ENCODE results near the gene UBAP2.

UBAP2 gene

GRCh38 chr9:34048727-34049629 lies at the start of gene UBAP2:
TSS of gene UBAP2 (minus strand) at chr9:34048887. CDS start at chr9:34017148, 31,739 bp downstream.
- peak; percentile 94 for DNase-seq

GRCh38 chr9:34098307-34098706 lies 49.6 kb upstream of the UBAP2 start:
- no peak for DNase-seq

- DNase-seq, result no peak
Measured at GRCh38 chr9:34097865-34098264, 49.2 kb upstream of the UBAP2 start.

- no peak for DNase-seq
Measured at GRCh38 chr9:34096751-34097150, 48.1 kb upstream of the UBAP2 start.

- no peak for DNase-seq
Measured at GRCh38 chr9:34093578-34093977, 44.9 kb upstream of the UBAP2 start.

- DNase-seq, result no peak
Measured at GRCh38 chr9:34089311-34089710, 40.6 kb upstream of the UBAP2 start.

GRCh38 chr9:34087370-34087769 lies 38.7 kb upstream of the UBAP2 start:
- no peak for DNase-seq

GRCh38 chr9:34086864-34087263 lies 38.2 kb upstream of the UBAP2 start:
- DNase-seq, result no peak

GRCh38 chr9:34085581-34086500 lies 37.2 kb upstream of the UBAP2 start:
- DNase-seq, result no peak

- no peak for DNase-seq
Measured at GRCh38 chr9:34084562-34084961, 35.9 kb upstream of the UBAP2 start.

- no peak for DNase-seq
Measured at GRCh38 chr9:34079181-34079580, 30.5 kb upstream of the UBAP2 start.

GRCh38 chr9:34072868-34073590 lies 24.3 kb upstream of the UBAP2 start:
- no peak for DNase-seq

GRCh38 chr9:34072410-34072809 lies 23.7 kb upstream of the UBAP2 start:
- DNase-seq, result no peak

- no peak for DNase-seq
Measured at GRCh38 chr9:34070606-34071324, 22.1 kb upstream of the UBAP2 start.

- no peak for DNase-seq
Measured at GRCh38 chr9:34069831-34070230, 21.1 kb upstream of the UBAP2 start.

- no peak for DNase-seq
Measured at GRCh38 chr9:34065541-34065940, 16.9 kb upstream of the UBAP2 start.

GRCh38 chr9:34059954-34060353 lies 11.3 kb upstream of the UBAP2 start:
- no peak for DNase-seq

- DNase-seq, result no peak
Measured at GRCh38 chr9:34059281-34059680, 10.6 kb upstream of the UBAP2 start.

- no peak for DNase-seq
Measured at GRCh38 chr9:34049630-34050384, 1.1 kb upstream of the UBAP2 start.

- DNase-seq, result peak; percentile 44
Measured at GRCh38 chr9:34047864-34048726, 592 bp downstream of the UBAP2 start.

All from CD4-positive, alpha-beta T cell treated with Interferon gamma for 1 hour (primary cell).